Breast epithelium (tissue), 3 donors: ENCODE measurements around the gene ZFP36L1.

Experiments used
- POLR2A ChIP-seq: fragments of 450-650 bp; IDR thresholded peaks from one replicate; pipeline ENCODE4 v1.6.1; 2016; ENCODE audit warnings: antibody characterized with exemption, mild to moderate bottlenecking, moderate library complexity
- POLR2AphosphoS5 ChIP-seq, 3 donors: sonication (generic); formaldehyde crosslinking; IDR thresholded peaks; one replicate each; pipeline ENCODE4 v1.6.1; 2017; ENCODE audit warnings: antibody characterized with exemption in 3 of 3
- TF ChIP-seq, protein P1 (sequence below), 3 donors: fragments of 450-650 bp; IDR thresholded peaks; one replicate each; pipeline ENCODE4 v1.5.1; 2016 to 2017; ENCODE audit warnings: antibody characterized with exemption in 3 of 3, mild to moderate bottlenecking in 3 of 3, moderate library complexity in 3 of 3

DNA sequence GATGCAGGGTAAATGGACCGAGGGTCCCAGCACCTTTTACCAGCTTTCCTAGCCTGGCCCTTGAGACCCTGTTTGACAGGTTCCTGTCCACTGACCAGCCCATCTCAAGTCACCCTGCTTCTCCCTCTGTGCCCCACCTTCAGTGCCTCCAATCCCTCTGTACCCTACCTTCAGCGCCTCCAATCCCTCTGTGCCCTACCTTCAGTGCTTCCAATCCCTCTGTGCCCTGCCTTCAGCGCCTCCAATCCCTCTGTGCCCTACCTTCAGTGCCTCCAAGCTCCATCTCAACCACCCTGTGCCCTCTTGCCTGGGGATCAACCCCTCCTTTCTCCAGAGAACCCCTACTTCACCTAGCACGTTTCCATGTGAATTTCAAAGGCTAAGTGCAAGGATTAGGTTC, 54.3 kb downstream of the ZFP36L1 start:
- TF ChIP-seq, protein P1, sequence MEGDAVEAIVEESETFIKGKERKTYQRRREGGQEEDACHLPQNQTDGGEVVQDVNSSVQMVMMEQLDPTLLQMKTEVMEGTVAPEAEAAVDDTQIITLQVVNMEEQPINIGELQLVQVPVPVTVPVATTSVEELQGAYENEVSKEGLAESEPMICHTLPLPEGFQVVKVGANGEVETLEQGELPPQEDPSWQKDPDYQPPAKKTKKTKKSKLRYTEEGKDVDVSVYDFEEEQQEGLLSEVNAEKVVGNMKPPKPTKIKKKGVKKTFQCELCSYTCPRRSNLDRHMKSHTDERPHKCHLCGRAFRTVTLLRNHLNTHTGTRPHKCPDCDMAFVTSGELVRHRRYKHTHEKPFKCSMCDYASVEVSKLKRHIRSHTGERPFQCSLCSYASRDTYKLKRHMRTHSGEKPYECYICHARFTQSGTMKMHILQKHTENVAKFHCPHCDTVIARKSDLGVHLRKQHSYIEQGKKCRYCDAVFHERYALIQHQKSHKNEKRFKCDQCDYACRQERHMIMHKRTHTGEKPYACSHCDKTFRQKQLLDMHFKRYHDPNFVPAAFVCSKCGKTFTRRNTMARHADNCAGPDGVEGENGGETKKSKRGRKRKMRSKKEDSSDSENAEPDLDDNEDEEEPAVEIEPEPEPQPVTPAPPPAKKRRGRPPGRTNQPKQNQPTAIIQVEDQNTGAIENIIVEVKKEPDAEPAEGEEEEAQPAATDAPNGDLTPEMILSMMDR (IDR thresholded peaks at IDR 0.05), result no peak
- TF ChIP-seq POLR2AphosphoS5 (IDR thresholded peaks at IDR 0.05), result no peak
- TF ChIP-seq POLR2A, result no peak
